OCI-LY7 (cell line): ENCODE measurements around the gene CD200. TPM values are rescaled to one million over a fixed set of nuclear protein-coding genes. Genes with fewer than 3 reads are reported as not detected.

Experiments used
- BruUV-seq: library from RNA; stranded (reverse); fragments of 400-500 nt; replicated peaks from 2 replicates; lab custom pipeline; 2021; lab: Mats Ljungman, UMichigan
- CTCF ChIA-PET: fragments of 300-600 bp; sonication (Branson Sonifier 250); formaldehyde crosslinking; loops from one replicate; lab custom pipeline; 2022; ENCODE audit warnings: antibody characterized with exemption; ENCODE audit not compliant: unreplicated experiment; lab: Charles Lee
- POLR2A ChIA-PET: fragments of 300-600 bp; sonication (Branson Sonifier 250); formaldehyde crosslinking; loops from one replicate; lab custom pipeline; 2022; ENCODE audit warnings: antibody characterized with exemption; lab: Charles Lee
- DNase-seq: peaks from one replicate; pipeline ENCODE4 v3.0.0-alpha.2; 2015; ENCODE audit warnings: low spot score
- H2AFZ ChIP-seq: fragments of 200-600 bp; sonication (generic), shearing (Covaris generic); 2 replicates; pipeline ENCODE4 v1.6.1; 2014; ENCODE audit warnings: mild to moderate bottlenecking, antibody characterized with exemption, low read length, moderate library complexity
- H3K27ac ChIP-seq: fragments of 200-600 bp; sonication (generic); 2 replicates; pipeline ENCODE4 v1.5.1; 2014; ENCODE audit warnings: mixed run types, low read depth, mild to moderate bottlenecking, moderate library complexity, low read length, inconsistent platforms; ENCODE audit not compliant: poor library complexity, severe bottlenecking
- H3K36me3 ChIP-seq: fragments of 200-600 bp; sonication (generic); 2 replicates; pipeline ENCODE4 v1.6.1; 2014; ENCODE audit warnings: mild to moderate bottlenecking, antibody characterized with exemption, low read length, moderate library complexity, mixed read lengths; ENCODE audit not compliant: insufficient read depth
- H3K4me1 ChIP-seq: fragments of 200-600 bp; sonication (generic); 2 replicates; pipeline ENCODE4 v1.5.1; 2014; ENCODE audit warnings: mild to moderate bottlenecking, low read length; ENCODE audit not compliant: insufficient read depth, poor library complexity, severe bottlenecking
- H3K4me2 ChIP-seq: fragments of 200-600 bp; sonication (generic); 2 replicates; pipeline ENCODE4 v1.6.1; 2014; ENCODE audit warnings: mild to moderate bottlenecking, low read length
- H3K4me3 ChIP-seq: fragments of 200-600 bp; sonication (generic); 2 replicates; pipeline ENCODE4 v1.5.1; 2014; ENCODE audit warnings: mild to moderate bottlenecking, low read depth, low read length; ENCODE audit not compliant: poor library complexity, severe bottlenecking
- H3K79me2 ChIP-seq: fragments of 200-600 bp; sonication (generic); 2 replicates; pipeline ENCODE4 v1.6.1; 2016; ENCODE audit warnings: low read depth, mild to moderate bottlenecking, low read length, moderate library complexity, mixed read lengths; ENCODE audit not compliant: insufficient read depth
- H3K9me2 ChIP-seq: fragments of 200-600 bp; sonication (generic); 2 replicates; pipeline ENCODE4 v1.6.1; 2016; ENCODE audit warnings: mild to moderate bottlenecking, low read length, mixed read lengths; ENCODE audit not compliant: insufficient read depth
- H3K9me3 ChIP-seq: fragments of 200-600 bp; sonication (generic); 2 replicates; pipeline ENCODE4 v1.6.1; 2014; ENCODE audit warnings: mild to moderate bottlenecking, mixed run types, low read length, mixed read lengths
- H4K20me1 ChIP-seq: fragments of 200-600 bp; sonication (generic); 2 replicates; pipeline ENCODE4 v1.6.1; 2014; ENCODE audit warnings: mild to moderate bottlenecking, antibody characterized with exemption, low read length, moderate library complexity, mixed read lengths; ENCODE audit not compliant: insufficient read depth
- EZH2phosphoT487 ChIP-seq: fragments of 200-600 bp; sonication (generic); IDR thresholded peaks from 2 replicates; pipeline ENCODE4 v1.6.1; 2018; ENCODE audit warnings: low read depth, borderline replicate concordance, mild to moderate bottlenecking, mixed run types, antibody characterized with exemption, low read length, moderate library complexity, mixed read lengths
- intact Hi-C: fragments of 100-400 bp; cut with micrococcal nuclease; formaldehyde crosslinking; loops from one replicate; pipeline ENCODE4 v1.10.0; 2022; ENCODE audit not compliant: unreplicated experiment
- total RNA-seq, 2 experiments: library from RNA; depleted of rRNA in 1 of 2; stranded (reverse); fragments of >200 nt in 1 of 2; shearing (Covaris generic) in 1 of 2; gene quantifications; 2 replicates each; pipeline ENCODE4 v1.2.3, GENCODE V29; 2014 to 2022
- TF ChIP-seq, protein P1 (sequence below): fragments of 200-600 bp; sonication (generic); conservative IDR thresholded peaks from 2 replicates; pipeline ENCODE4 v1.5.1; 2014; ENCODE audit warnings: mild to moderate bottlenecking, antibody characterized with exemption, low read length, moderate library complexity, mixed read lengths

CD200 gene
- total RNA-seq, 2 experiments from 2014 or later: not detected

DNA sequence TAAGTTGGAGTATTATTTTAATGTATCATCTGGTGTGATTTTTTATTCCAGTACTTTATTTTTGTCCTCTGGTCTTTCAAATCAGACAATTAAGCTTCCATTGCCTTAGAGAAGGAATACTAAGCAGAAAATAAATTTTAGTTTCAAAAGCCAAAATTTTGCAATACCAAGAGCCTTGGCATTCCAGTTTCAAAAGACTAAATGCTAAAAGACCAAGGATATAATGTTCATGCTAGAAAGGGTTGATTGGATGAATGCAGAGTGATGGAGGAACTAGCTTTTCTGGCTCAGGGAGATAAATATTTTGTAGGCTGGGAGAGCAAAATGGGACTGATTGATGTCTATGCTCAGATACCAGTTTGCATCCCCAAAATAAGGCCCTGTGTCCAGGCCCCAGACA is 6.2 kb downstream of the CD200 start:
- intact Hi-C loops: no loop called here
- POLR2A ChIA-PET: interaction anchor here (1.0 kb wide), 1 partner anchor 239 kb away, joined by 4 read pairs; no protein-coding TSS in a partner anchor

DNA sequence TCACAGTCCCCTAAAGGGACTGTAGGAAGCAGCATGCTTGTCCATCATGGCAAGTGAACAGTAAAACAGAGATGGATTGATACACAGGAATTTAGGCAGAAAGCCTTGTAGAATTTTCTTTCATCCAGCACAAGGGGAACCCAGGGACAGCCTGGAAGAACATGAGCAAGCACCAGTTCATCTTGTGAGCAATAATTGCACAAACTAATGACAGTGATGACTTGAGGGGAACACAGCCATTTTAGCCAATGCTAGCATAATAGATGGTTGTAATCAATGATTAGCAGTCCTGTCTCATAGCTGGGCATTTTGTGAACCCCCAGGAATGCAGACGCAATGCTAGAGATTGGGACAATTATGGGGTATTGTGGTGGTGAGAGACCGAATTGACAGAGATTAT is 6.7 kb downstream of the CD200 start:
- Histone ChIP-seq H3K4me3 (no peak overlapping the region), H3K9me2 (no peaks in the 10 kb centered on the region), H3K36me3 (no peaks in the 10 kb centered on the region), H3K27ac (no peak overlapping the region), H3K79me2 (no peaks in the 10 kb centered on the region), H3K4me2 (no peak overlapping the region), H2AFZ (no peak overlapping the region), H3K4me1 (no peaks in the 10 kb centered on the region), H4K20me1 (no peaks in the 10 kb centered on the region), H3K9me3 (no peaks in the 10 kb centered on the region)
- ChIA-PET CTCF (no interaction called here), POLR2A (no interaction called here)
- intact Hi-C loops: no loop called here
- no peak for TF ChIP-seq EZH2phosphoT487
- TF ChIP-seq, protein P1, sequence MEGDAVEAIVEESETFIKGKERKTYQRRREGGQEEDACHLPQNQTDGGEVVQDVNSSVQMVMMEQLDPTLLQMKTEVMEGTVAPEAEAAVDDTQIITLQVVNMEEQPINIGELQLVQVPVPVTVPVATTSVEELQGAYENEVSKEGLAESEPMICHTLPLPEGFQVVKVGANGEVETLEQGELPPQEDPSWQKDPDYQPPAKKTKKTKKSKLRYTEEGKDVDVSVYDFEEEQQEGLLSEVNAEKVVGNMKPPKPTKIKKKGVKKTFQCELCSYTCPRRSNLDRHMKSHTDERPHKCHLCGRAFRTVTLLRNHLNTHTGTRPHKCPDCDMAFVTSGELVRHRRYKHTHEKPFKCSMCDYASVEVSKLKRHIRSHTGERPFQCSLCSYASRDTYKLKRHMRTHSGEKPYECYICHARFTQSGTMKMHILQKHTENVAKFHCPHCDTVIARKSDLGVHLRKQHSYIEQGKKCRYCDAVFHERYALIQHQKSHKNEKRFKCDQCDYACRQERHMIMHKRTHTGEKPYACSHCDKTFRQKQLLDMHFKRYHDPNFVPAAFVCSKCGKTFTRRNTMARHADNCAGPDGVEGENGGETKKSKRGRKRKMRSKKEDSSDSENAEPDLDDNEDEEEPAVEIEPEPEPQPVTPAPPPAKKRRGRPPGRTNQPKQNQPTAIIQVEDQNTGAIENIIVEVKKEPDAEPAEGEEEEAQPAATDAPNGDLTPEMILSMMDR: no peak
- no TSS peak for BruUV-seq
- DNase-seq: no peak

More for the DNA sequence above, 6.2 kb downstream of the CD200 start:
- Histone ChIP-seq H3K27ac (no peak overlapping the region), H3K4me1 (no peaks in the 10 kb centered on the region), H3K9me3 (no peaks in the 10 kb centered on the region), H3K4me2 (no peak overlapping the region), H2AFZ (no peak overlapping the region), H3K36me3 (no peaks in the 10 kb centered on the region), H4K20me1 (no peaks in the 10 kb centered on the region), H3K9me2 (no peaks in the 10 kb centered on the region), H3K4me3 (no peak overlapping the region), H3K79me2 (no peaks in the 10 kb centered on the region)
- TF ChIP-seq, protein P1: no peak
- TF ChIP-seq EZH2phosphoT487: no peak
- CTCF ChIA-PET: no interaction called here
- no peak for DNase-seq
- BruUV-seq: no TSS peak

DNA sequence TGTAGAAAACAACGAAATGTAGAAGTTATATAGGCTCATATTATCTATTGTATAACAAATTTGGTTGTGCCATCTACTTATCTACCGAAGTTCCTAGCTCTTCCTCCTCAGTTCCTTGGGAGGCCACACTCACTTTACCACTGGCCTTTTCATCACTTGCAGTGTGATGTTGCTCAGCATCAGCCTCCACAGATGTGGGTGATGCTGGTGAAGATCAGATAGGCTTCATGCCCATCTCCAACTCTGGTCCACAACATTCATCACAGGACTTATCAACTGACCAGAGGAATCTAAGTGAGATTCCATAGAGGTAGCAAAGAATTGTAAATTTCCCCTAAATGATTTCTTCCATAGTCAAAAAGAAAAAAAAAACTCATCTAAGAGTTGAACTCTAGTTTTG is 8.4 kb downstream of the CD200 start:
- DNase-seq: no peak
- TF ChIP-seq, protein P1: no peak
- TF ChIP-seq EZH2phosphoT487: no peak
- Histone ChIP-seq H3K36me3 (no peaks in the 10 kb centered on the region), H3K79me2 (no peaks in the 10 kb centered on the region), H3K9me2 (no peaks in the 10 kb centered on the region), H3K4me3 (no peak overlapping the region), H3K27ac (no peak overlapping the region), H3K4me1 (no peaks in the 10 kb centered on the region), H3K4me2 (no peak overlapping the region), H3K9me3 (no peaks in the 10 kb centered on the region), H4K20me1 (no peaks in the 10 kb centered on the region), H2AFZ (no peak overlapping the region)
- CTCF ChIA-PET: no interaction called here
- intact Hi-C loops: no loop called here
- no TSS peak for BruUV-seq
- POLR2A ChIA-PET: no interaction called here
